NOMO-1 treated with DMSO at 0.1 percent for 48 hours (cell line): ENCODE data around the gene KCNJ14.
"Not testable (repeated sequence)": the region's sequence is repeated elsewhere in the genome, so short reads cannot be mapped to it uniquely, and the experiment has no call there.

Experiments used
- DNase-seq: peaks from one replicate; lab custom pipeline; 2025; ENCODE audit not compliant: unreplicated experiment; lab: John Stamatoyannopoulos, UW

Gene KCNJ14

GRCh38 chr19:48486706-48487105 lies 31.3 kb downstream of the KCNJ14 start:
- DNase-seq: not testable (repeated sequence)

GRCh38 chr19:48487544-48487943 lies 32.2 kb downstream of the KCNJ14 start:
- no peak for DNase-seq

GRCh38 chr19:48487948-48488347 lies 32.6 kb downstream of the KCNJ14 start:
- no peak for DNase-seq

DNA sequence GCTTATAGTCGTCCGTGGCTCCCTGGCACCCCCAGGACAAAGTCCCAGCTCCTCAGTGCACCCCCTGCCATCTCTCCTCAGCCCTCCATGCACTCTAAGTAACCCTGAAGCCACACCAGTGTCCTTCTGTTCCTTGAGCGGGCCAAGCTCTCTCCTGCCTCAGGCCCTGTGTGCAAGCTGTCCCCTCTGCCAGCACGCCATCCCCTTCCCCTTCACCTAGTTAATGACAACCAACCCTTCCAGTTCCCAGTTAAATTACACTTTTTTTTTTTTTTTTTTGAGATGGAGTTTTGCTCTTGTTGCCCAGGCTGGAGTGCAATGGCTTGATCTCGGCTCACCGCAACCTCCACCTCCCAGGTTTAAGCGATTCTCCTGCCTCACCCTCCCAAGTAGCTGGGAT lies 33.1 kb downstream of the KCNJ14 start:
- not testable (repeated sequence) for DNase-seq

- DNase-seq: peak; percentile 50
Measured at GRCh38 chr19:48489608-48490216, 34.3 kb downstream of the KCNJ14 start.

DNA sequence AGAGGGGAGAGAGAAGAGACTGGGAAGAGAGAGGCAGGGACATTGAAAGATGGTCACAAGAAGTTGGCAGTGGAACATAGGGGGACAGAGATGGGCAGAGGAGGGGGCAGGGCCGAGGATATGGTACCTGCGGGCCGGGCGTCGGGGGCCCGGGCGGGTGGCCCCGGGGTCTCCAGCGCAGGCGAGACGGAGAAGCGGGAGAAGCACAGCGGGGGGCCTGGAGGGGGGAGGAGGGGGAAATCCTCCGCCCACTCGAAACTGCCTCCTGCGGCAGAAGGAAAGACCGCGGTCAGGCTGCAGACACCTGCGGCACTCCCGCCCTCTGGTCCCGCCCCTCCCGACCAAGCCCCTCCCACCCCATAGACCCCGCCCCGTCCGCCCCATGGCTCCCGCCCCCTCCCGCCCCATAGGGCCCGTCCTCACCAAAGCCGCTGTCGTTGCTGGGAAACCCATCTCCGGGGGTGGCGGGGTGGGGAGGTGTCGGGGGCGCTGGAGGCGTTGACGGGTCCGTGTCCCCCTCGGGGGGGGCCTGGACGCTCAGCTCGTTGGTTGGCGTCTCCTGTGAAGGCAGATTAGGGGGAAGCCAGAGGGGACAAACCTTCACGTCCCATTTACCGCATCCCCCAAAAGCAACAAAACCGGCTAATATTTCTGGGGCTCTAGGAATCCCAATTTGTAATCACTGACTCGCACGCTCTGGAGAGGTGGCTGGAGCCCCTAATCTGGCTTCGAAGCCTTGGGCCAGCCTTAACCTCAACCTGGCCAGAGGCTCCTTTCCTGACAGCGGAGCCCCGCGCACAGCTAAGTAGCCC lies 35.8 kb downstream of the KCNJ14 start:
- DNase-seq: no peak

DNA sequence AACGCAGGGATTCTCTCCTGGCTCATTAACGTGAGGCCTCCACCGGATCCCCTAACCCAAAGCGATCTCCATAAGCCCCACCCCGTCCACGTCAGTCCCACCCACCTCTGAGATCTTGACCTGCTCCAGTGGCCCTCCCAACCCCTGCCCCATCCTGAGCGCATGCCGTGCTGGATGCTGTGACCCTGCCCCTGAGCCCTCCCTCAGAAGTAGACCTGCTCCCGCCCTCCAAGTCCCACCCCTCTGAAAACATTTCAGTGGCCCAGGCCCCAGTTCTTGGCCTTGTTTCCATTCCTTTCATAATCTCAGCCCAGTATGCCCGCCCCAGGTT lies 36.4 kb downstream of the KCNJ14 start:
- DNase-seq: no peak

DNA sequence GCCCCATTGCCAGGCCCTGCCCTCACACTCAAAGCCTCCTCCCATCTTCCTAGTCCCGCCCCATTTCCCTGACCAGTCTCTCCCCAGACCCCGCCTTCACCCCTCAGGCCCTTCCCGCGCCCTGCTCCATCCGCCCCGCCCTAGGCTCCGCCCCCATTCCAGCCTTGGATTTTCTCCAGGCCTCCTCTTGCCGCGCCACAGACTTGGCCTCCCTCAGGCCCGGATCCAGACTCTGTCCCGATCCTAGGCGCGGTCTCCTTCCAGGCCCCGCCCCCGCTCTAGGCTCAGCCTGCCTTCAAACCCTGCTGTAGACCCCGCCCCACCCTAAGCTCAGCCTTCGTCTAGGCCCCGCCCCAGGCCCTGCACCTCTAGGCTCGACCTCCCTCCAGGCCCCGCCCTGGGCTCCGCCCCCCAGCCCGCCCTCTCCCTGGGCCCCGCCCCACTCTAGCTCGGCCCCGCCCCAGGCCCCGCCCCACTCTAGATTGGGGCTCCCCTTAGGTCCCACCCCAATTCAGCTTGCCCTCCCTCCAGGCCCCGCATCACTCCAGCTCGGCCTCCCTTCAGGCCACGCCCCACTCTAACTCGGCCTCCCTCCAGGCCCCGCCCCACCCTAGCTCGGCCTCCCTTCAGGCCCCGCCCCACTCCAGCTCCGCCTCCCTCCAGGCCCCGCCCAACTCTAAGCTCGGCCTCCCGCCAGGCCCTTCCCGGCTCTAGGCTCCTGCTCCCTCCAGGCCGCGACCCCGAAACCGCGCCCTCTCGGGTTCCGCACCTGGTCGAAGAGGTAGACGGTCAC lies 37.7 kb downstream of the KCNJ14 start:
- peak; percentile 98 for DNase-seq

DNA sequence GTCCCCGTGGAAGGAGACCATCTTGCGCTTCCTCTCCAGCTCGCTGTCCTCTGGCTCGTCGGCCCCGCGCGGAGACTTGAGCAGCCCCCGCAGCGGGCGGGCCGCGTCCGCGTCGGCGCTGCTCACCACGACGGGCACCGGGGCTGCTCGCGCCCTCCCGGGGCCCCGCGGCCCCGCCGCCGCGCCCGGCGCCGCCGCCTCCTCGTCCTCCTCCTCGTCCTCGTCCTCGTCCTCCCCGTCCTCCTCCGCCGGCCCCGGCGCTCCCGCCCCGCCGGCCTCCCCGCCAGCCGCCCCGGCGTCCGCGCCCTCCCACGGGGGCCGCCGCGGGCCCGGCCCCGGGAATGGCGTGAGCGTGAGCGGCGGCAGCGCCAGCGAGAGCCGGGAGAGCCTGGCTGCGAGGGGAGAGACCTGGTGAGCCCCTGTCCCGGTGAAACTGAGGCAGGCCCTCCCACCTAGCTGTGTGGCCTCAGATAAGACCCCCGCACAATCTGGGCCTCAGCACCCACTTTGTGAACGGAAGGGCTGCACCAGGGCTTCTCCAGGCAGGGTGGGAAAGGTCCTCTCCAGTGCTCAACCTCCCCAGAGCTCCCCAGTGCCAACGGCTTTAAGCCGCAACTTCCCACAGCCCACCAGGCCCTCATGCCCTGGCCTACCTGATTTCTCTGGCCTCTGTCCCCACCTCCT lies 38.5 kb downstream of the KCNJ14 start:
- no peak for DNase-seq

DNA sequence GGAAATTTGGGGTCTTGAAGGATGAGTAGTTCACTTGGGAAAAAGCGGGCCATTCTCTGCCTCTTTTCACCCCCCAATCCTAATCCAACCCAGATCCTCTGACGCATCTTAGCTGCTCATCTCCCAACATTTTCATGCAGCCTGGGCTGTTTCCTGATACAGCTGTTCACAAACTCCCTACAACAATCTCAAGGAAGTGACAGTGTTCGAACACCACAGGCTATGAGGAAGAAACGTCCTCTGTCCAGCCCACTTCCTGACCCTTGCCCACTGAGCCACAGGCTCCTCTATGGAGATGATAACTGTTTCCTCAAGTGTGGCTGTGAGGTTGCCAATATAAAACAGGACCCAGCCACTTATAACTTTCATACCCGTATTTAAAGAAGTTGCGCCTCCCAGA lies 40.0 kb downstream of the KCNJ14 start:
- peak; percentile 11 for DNase-seq

GRCh38 chr19:48496959-48497727 lies 41.8 kb downstream of the KCNJ14 start:
- no peak for DNase-seq

DNA sequence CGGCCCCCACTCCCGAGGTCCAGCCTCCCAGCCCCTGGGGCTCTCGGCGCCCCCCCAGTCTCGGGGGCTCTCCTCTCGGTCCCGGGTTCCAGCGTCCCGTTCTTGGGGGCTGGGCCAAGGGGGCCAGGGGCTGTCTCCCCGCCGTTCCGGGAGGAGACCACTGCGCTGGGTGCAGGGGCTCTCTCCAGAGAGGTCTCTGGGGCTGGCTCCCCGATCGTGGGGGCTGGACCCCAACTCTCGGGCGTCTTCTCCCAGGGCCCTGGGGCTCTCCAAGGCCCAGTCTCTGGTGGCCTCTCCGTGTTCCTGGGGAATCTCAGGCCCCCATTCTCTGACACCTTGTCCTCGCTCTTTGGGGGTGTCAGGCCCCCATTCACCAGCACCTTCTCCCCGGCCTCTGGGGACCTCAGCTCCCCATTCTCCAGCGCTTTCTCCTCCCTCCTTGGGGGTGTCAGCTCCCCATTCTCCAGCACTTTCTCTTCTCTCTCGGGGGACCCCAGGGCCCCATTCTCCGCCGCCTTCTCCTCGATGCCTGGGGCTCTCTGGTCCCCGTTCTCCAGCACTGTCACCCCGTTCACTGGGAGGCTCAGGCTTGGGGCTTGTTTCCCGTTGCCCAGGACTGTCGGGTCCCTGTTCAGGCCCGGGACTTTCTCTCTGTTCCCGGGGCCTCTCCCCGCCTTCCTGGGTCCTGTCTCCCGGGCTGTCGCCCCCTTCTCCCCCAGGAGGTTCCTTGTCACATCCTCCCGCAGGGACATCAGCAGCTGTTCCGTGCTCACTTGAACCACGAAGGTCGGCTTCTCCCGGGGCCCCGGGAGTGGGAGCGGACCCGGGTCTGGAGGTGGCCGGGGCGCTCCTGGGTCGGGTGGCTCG lies 42.6 kb downstream of the KCNJ14 start:
- no peak for DNase-seq

GRCh38 chr19:48498595-48499311 lies 43.4 kb downstream of the KCNJ14 start:
- no peak for DNase-seq

GRCh38 chr19:48499316-48500090 lies 44.1 kb downstream of the KCNJ14 start:
- no peak for DNase-seq

GRCh38 chr19:48500830-48501493 lies 45.6 kb downstream of the KCNJ14 start:
- no peak for DNase-seq

DNA sequence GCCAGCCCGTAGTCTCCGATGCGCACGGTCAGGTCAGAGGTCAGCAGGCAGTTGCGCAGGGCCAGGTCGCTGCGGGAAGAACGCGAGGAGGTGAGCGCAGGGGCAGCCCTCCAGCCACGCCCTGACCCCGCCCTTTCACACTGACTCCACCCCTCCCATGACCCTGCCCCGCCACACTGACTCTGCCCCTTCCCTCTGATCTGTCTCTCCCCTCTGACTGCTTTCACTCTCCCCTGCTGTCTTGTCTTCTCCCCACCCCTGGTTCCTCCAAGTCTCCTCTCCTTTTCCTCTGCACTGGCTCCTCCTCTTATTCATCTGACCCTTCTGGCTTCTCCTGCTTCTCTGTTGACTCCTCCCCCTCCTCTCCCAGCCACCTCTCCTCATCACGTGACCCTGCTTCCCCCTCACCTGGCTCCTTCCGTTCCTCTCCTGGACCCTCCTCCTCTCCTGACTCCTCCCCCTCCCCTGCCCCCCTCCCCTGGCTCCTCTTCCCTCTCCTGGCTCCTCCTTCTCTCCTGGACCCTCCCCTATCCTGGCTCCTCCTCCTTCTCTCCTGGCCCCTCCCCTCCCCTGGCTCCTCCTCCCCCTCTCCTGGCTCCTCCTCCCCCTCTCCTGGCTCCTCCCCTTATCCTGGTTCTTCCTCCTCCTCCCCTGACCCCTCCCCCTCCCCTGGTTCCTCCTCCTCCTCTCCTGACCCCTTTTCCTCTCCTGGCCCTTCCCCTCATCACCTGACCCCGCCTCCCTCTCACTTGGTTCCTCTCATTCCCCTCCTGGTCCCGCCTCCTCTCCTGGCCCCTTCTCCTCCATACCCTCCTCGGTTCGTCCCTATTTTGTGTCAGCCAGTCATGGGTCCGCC lies 46.3 kb downstream of the KCNJ14 start:
- peak; percentile 97 for DNase-seq
